ENCODE measurements around the gene RFWD3. TPM values are rescaled to one million over a fixed set of nuclear protein-coding genes. Genes with fewer than 3 reads are reported as not detected.

RFWD3 gene
- total and polyA plus RNA-seq, 3 donors from 2014 or later, result 57.2 to 100 (median 66.8) TPM

- intact Hi-C loops (cut with DNase I; ENCODE audit: low total_unique reads), result no loop called here
Measured at GRCh38 chr16:74607310-74607961, 59.2 kb downstream of the RFWD3 start.

DNA sequence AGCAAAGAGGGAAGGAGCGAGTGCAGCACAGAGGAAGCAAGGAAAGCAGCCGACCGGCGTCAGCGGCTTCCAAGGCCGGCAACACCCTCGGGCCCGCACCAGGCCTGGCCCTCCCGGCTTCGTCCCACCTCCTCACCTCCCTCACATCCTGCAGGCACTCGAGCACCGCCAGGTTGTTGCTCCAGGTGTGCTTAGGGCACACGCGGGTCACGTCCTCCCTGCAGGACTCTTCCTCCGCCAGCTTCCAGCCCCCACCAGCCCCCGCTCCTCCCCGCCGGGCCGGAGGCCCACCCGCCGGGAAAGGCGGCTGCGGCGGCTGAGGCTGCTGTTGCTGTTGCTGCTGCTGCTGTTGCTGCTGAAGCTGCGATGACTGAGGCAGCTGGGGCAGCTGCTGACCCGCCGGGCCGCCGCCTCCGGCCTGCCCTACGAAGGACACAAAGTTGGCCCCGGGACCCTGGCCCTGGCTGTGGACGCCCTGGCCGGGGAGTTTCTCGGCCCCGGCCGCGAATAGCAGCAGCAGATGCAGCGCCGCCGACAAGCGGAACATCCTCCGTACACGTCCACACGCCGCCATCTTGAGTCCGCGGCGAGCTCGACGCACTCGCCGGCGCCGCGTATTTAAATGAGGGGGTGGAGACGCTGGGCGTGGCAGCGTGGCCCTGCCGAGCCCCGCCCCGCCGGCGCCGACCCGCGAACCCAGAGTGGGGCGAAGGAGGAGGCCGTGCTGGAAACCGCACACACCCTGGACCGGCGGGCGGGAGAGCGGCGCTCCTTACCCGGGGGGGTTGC lies 60.0 kb downstream of the RFWD3 start, which contains the start of gene GLG1:
GLG1 (minus strand) TSS at position 594 of the 789 bp plus-strand sequence; CDS start at position 574, 20 bp downstream.
- peak; percentile 96 for DNase-seq
- WGBS, 2 donors, result 0 to 1% methylated on average over 33 to 68 of the region's 77 CpGs
- Histone ChIP-seq H3K36me3 (ENCODE audit: low read depth, missing control alignments) (no peaks in the 10 kb centered on the region), H3K27me3 (no peaks in the 10 kb centered on the region), H3K4me3 (peak within 1 kb of the TSS; percentile 71 to 99), H3K9me3 (no peaks in the 10 kb centered on the region), H3K4me1 (peaks cover 15% of the 10 kb centered on the region), H3K27ac (peak within 1 kb of the TSS; percentile 88 to 89)
- no peak for TF ChIP-seq CTCF (IDR thresholded peaks at IDR 0.05)
- peak; percentile 78 for TF ChIP-seq POLR2A (IDR thresholded peaks at IDR 0.05)
- intact Hi-C loops (cut with DNase I; ENCODE audit: low total_unique reads), result no loop called here

More at GRCh38 chr16:74607310-74607961, 59.2 kb downstream of the RFWD3 start:
- Histone ChIP-seq H3K4me3 (peak overlapping the region; percentile 71 to 99), H3K27me3 (no peaks in the 10 kb centered on the region), H3K4me1 (peaks cover 15% of the 10 kb centered on the region), H3K9me3 (no peaks in the 10 kb centered on the region), H3K36me3 (ENCODE audit: low read depth, missing control alignments) (no peaks in the 10 kb centered on the region), H3K27ac (peak overlapping the region; percentile 88 to 89)
- 6 to 11% methylated on average over 13 to 14 of the region's 14 CpGs for WGBS, 2 donors
- no peak for TF ChIP-seq CTCF (IDR thresholded peaks at IDR 0.05)
- no peak for TF ChIP-seq POLR2A (IDR thresholded peaks at IDR 0.05)
- no peak for DNase-seq

- 1% methylated on average over 17 of the region's 17 CpGs for WGBS, 2 donors
- intact Hi-C loops (cut with DNase I; ENCODE audit: low total_unique reads), result no loop called here
- H3K36me3 ChIP-seq (ENCODE audit: low read depth, missing control alignments), result no peaks in the 10 kb centered on the region
- no peaks in the 10 kb centered on the region for H3K27me3 ChIP-seq
- no peaks in the 10 kb centered on the region for H3K9me3 ChIP-seq
- H3K4me3 ChIP-seq, result peak overlapping the region; percentile 71 to 99
- DNase-seq, result no peak
- peaks cover 15% of the 10 kb centered on the region for H3K4me1 ChIP-seq
- TF ChIP-seq CTCF (IDR thresholded peaks at IDR 0.05), result no peak
- no peak for TF ChIP-seq POLR2A (IDR thresholded peaks at IDR 0.05)
- H3K27ac ChIP-seq, result peak overlapping the region; percentile 88 to 89
Measured at GRCh38 chr16:74605746-74606520, 60.7 kb downstream of the RFWD3 start.

- intact Hi-C loops (cut with DNase I; ENCODE audit: low total_unique reads), result no loop called here
- no peaks in the 10 kb centered on the region for H3K36me3 ChIP-seq (ENCODE audit: low read depth, missing control alignments)
- peak overlapping the region in 1 of 2 donors; percentile 99 for H3K4me3 ChIP-seq
- H3K9me3 ChIP-seq, result no peaks in the 10 kb centered on the region
- H3K27me3 ChIP-seq, result no peaks in the 10 kb centered on the region
- DNase-seq, result no peak
- peak overlapping the region in 1 of 2 donors; percentile 88 for H3K27ac ChIP-seq
- 20 to 28% methylated on average over 6 of the region's 6 CpGs for WGBS, 2 donors
- peaks cover 15% of the 10 kb centered on the region for H3K4me1 ChIP-seq
- no peak for TF ChIP-seq POLR2A (IDR thresholded peaks at IDR 0.05)
- TF ChIP-seq CTCF (IDR thresholded peaks at IDR 0.05), result no peak
Measured at GRCh38 chr16:74605332-74605731, 61.3 kb downstream of the RFWD3 start.

Data from testis (tissue), 3 donors.